ENCODE measurements around the gene STK11. TPM values are rescaled to one million over a fixed set of nuclear protein-coding genes. Genes with fewer than 3 reads are reported as not detected.

STK11 gene
- total RNA-seq, 1 experiment from 2014 or later = 53.0 TPM

GRCh38 chr19:1226522-1227303 lies 21.1 kb downstream of the STK11 start:
- Histone ChIP-seq H4K20me1 (ENCODE audit: insufficient read depth) (peaks cover 8% of the 10 kb centered on the region; the same call in 1 of the 2 replicates), H3K36me3 (ENCODE audit: low read depth) (no peaks in the 10 kb centered on the region), H3K27ac (no peak overlapping the region), H3K4me2 (no peak overlapping the region), H3K9me2 (ENCODE audit: insufficient read depth) (no peaks in the 10 kb centered on the region), H3K79me2 (ENCODE audit: low read depth) (no peaks in the 10 kb centered on the region), H3F3A (ENCODE audit: insufficient read depth, low read depth) (no peaks in the 10 kb centered on the region), H3K9me3 (ENCODE audit: insufficient read depth, low read depth) (no peaks in the 10 kb centered on the region), H2AFZ (no peak overlapping the region), H3K4me3 (no peak overlapping the region), H3K4me1 (replicated peaks; ENCODE audit: insufficient read depth) (0 out of 2 replicates have a peak, but pooled peaks cover 2% of the 10 kb centered on the region), H3K27me3 (ENCODE audit: insufficient read depth, low read depth) (no peaks in the 10 kb centered on the region)
- intact Hi-C loops (cut with micrococcal nuclease; ENCODE audit: unreplicated experiment) = no loop called here
- POLR2A ChIA-PET (ENCODE audit: unreplicated experiment) = no interaction called here
- no peak for DNase-seq
- CTCF ChIA-PET = no interaction called here
- BruUV-seq (replicated peaks) = no TSS peak
- TF ChIP-seq EZH2 (IDR thresholded peaks at IDR 0.05; ENCODE audit: low read depth) = no peak
- TF ChIP-seq CTCF (conservative IDR thresholded peaks at IDR 0.05) = no peak

GRCh38 chr19:1227304-1228054 lies 21.9 kb downstream of the STK11 start:
- DNase-seq = no peak
- no TSS peak for BruUV-seq (replicated peaks)
- Histone ChIP-seq H2AFZ (no peak overlapping the region), H3K4me2 (no peak overlapping the region), H3K9me3 (ENCODE audit: insufficient read depth, low read depth) (no peaks in the 10 kb centered on the region), H3K9me2 (ENCODE audit: insufficient read depth) (no peaks in the 10 kb centered on the region), H3K79me2 (ENCODE audit: low read depth) (no peaks in the 10 kb centered on the region), H3K36me3 (ENCODE audit: low read depth) (no peaks in the 10 kb centered on the region), H3K4me3 (no peak overlapping the region), H3K4me1 (replicated peaks; ENCODE audit: insufficient read depth) (0 out of 2 replicates have a peak, but pooled peaks cover 6% of the 10 kb centered on the region), H3K27ac (no peak overlapping the region), H3F3A (ENCODE audit: insufficient read depth, low read depth) (peaks cover 6% of the 10 kb centered on the region), H3K27me3 (ENCODE audit: insufficient read depth, low read depth) (no peaks in the 10 kb centered on the region), H4K20me1 (ENCODE audit: insufficient read depth) (peaks cover 7% of the 10 kb centered on the region; the same call in 1 of the 2 replicates)
- intact Hi-C loops (cut with micrococcal nuclease; ENCODE audit: unreplicated experiment) = no loop called here
- TF ChIP-seq CTCF (conservative IDR thresholded peaks at IDR 0.05) (no peak), EZH2 (IDR thresholded peaks at IDR 0.05; ENCODE audit: low read depth) (no peak)
- CTCF ChIA-PET = no interaction called here
- POLR2A ChIA-PET (ENCODE audit: unreplicated experiment) = no interaction called here

GRCh38 chr19:1228161-1228957 lies 22.8 kb downstream of the STK11 start:
- Histone ChIP-seq H3K79me2 (ENCODE audit: low read depth) (no peaks in the 10 kb centered on the region), H3K9me3 (ENCODE audit: insufficient read depth, low read depth) (no peaks in the 10 kb centered on the region), H3K4me3 (no peak overlapping the region), H3F3A (ENCODE audit: insufficient read depth, low read depth) (peaks cover 9% of the 10 kb centered on the region), H3K36me3 (ENCODE audit: low read depth) (no peaks in the 10 kb centered on the region), H3K9me2 (ENCODE audit: insufficient read depth) (no peaks in the 10 kb centered on the region), H3K4me1 (replicated peaks; ENCODE audit: insufficient read depth) (0 out of 2 replicates have a peak, but pooled peaks cover 6% of the 10 kb centered on the region), H4K20me1 (ENCODE audit: insufficient read depth) (no peaks in the 10 kb centered on the region), H3K27me3 (ENCODE audit: insufficient read depth, low read depth) (no peaks in the 10 kb centered on the region), H2AFZ (no peak overlapping the region), H3K4me2 (no peak overlapping the region), H3K27ac (no peak overlapping the region)
- BruUV-seq (replicated peaks) = no TSS peak
- intact Hi-C loops (cut with micrococcal nuclease; ENCODE audit: unreplicated experiment) = no loop called here
- TF ChIP-seq EZH2 (IDR thresholded peaks at IDR 0.05; ENCODE audit: low read depth) (no peak), CTCF (conservative IDR thresholded peaks at IDR 0.05) (no peak)
- CTCF ChIA-PET = no interaction called here
- no peak for DNase-seq
- POLR2A ChIA-PET (ENCODE audit: unreplicated experiment) = no interaction called here

All from PC-9 (cell line).